SK-N-SH (cell line): ENCODE measurements around the gene MMS22L. TPM values are rescaled to one million over a fixed set of nuclear protein-coding genes. Genes with fewer than 3 reads are reported as not detected.

ENCODE experiments used
- CTCF ChIA-PET: fragments of 300-600, 350-600 bp; formaldehyde crosslinking; extraction: SDS; loops from one replicate; lab custom pipeline; 2021; lab: Yijun Ruan, JAX
- POLR2A ChIA-PET: fragments of 350-600 bp; sonication (Branson Sonifier 250); formaldehyde crosslinking; extraction: SDS; loops from one replicate; lab custom pipeline; 2020; ENCODE audit warnings: antibody characterized with exemption, inconsistent platforms; lab: Yijun Ruan, JAX
- DNase-seq: peaks from one replicate; pipeline ENCODE4 v3.0.0; 2012
- H2AFZ ChIP-seq: fragments of 200-600 bp; sonication (generic); 2 replicates; pipeline ENCODE4 v1.8.1; 2016; ENCODE audit warnings: antibody characterized with exemption, mild to moderate bottlenecking, low read depth
- H3F3A ChIP-seq: fragments of 200-600 bp; sonication (generic); replicated peaks from 2 replicates; pipeline ENCODE3; 2016; ENCODE audit warnings: antibody characterized with exemption, mild to moderate bottlenecking; ENCODE audit not compliant: insufficient read depth
- H3K27ac ChIP-seq, 2 experiments: fragments of 200-500 bp in 1 of 2; fragments of 200-600 bp in 1 of 2; sonication (Bioruptor generic) in 1 of 2; sonication (generic), shearing (Covaris generic) in 1 of 2; 2 replicates each; pipeline versions ENCODE4 v1.5.1 to v1.6.1; 2014 to 2016; ENCODE audit warnings: low read depth in 2 of 2, inconsistent platforms in 1 of 2, low read length in 1 of 2, mild to moderate bottlenecking in 1 of 2, mixed read lengths in 1 of 2
- H3K27me3 ChIP-seq: fragments of 200-600 bp; sonication (generic), shearing (Covaris generic); 2 replicates; pipeline ENCODE4 v1.6.1; 2016; ENCODE audit warnings: mixed run types; ENCODE audit not compliant: insufficient read depth
- H3K36me3 ChIP-seq, 2 experiments: fragments of 200-500 bp in 1 of 2; fragments of 200-600 bp in 1 of 2; sonication (Bioruptor generic) in 1 of 2; sonication (generic) in 1 of 2; replicated peaks in 1 of 2; 2 replicates each; pipeline versions ENCODE3 to v1.5.1; 2014 to 2016; ENCODE audit warnings: low read length in 1 of 2, mild to moderate bottlenecking in 1 of 2; ENCODE audit not compliant: insufficient read depth in 2 of 2, control insufficient read depth in 1 of 2
- H3K4me1 ChIP-seq, 2 experiments: fragments of 200-500 bp in 1 of 2; fragments of 200-600 bp in 1 of 2; sonication (Bioruptor generic) in 1 of 2; sonication (generic), shearing (Covaris generic) in 1 of 2; 2 replicates each; pipeline versions ENCODE4 v1.5.1 to v1.6.1; 2014 to 2016; ENCODE audit warnings: low read depth in 1 of 2, low read length in 1 of 2, mixed run types in 1 of 2; ENCODE audit not compliant: insufficient read depth in 2 of 2, control insufficient read depth in 1 of 2
- H3K4me2 ChIP-seq: fragments of 200-600 bp; sonication (generic), shearing (Covaris generic); 2 replicates; pipeline ENCODE4 v1.6.1; 2017; ENCODE audit warnings: mixed run types
- H3K4me3 ChIP-seq, 2 experiments: fragments of 200-500 bp in 1 of 2; fragments of 200-600 bp in 1 of 2; sonication (Bioruptor generic) in 1 of 2; sonication (generic), shearing (Covaris generic) in 1 of 2; 2 replicates each; pipeline versions ENCODE4 v1.5.1 to v1.8.1; 2014 to 2016; ENCODE audit warnings: low read depth in 2 of 2, inconsistent platforms in 1 of 2, low read length in 1 of 2, mild to moderate bottlenecking in 1 of 2, mixed read lengths in 1 of 2, moderate library complexity in 1 of 2
- H3K79me2 ChIP-seq: fragments of 200-600 bp; sonication (generic); 2 replicates; pipeline ENCODE4 v1.8.1; 2017; ENCODE audit warnings: mild to moderate bottlenecking; ENCODE audit not compliant: insufficient read depth
- H3K9ac ChIP-seq: fragments of 200-600 bp; sonication (generic); 2 replicates; pipeline ENCODE4 v1.6.1; 2017; ENCODE audit warnings: mixed run types
- H3K9me2 ChIP-seq: fragments of 200-600 bp; sonication (generic); 2 replicates; pipeline ENCODE4 v1.6.1; 2017; ENCODE audit warnings: mixed run types
- H3K9me3 ChIP-seq: fragments of 200-600 bp; sonication (generic); 2 replicates; pipeline ENCODE4 v1.6.1; 2017; ENCODE audit warnings: mixed run types, mild to moderate bottlenecking, moderate library complexity
- H4K20me1 ChIP-seq: fragments of 200-600 bp; sonication (generic); 2 replicates; pipeline ENCODE4 v1.6.1; 2017; ENCODE audit warnings: mild to moderate bottlenecking, mixed run types; ENCODE audit not compliant: insufficient read depth
- CHD2 ChIP-seq: fragments of 150-350 bp; IDR thresholded peaks from 2 replicates; pipeline ENCODE4 v1.6.1; 2018; ENCODE audit warnings: low read length; ENCODE audit not compliant: partially characterized antibody
- ELF1 ChIP-seq: IDR thresholded peaks from 2 replicates; pipeline ENCODE4 v1.4.0; 2012
- EP300 ChIP-seq, 2 experiments: IDR thresholded peaks; 2 replicates each; pipeline versions ENCODE4 v1.4.0 to v1.6.1; 2012; ENCODE audit warnings: borderline replicate concordance in 1 of 2, low read depth in 1 of 2, low read length in 1 of 2
- EZH2phosphoT487 ChIP-seq: fragments of 200-600 bp; sonication (generic); IDR thresholded peaks from 2 replicates; pipeline ENCODE4 v1.6.1; 2017; ENCODE audit warnings: low read depth, mixed run types, mild to moderate bottlenecking, antibody characterized with exemption, moderate library complexity, borderline replicate concordance
- GABPA ChIP-seq: IDR thresholded peaks from 2 replicates; pipeline ENCODE4 v1.4.0; 2012; ENCODE audit warnings: low read depth, mild to moderate bottlenecking
- IRF3 ChIP-seq: fragments of 150-350 bp; IDR thresholded peaks from 2 replicates; pipeline ENCODE4 v1.6.1; 2016; ENCODE audit warnings: mild to moderate bottlenecking, low read depth, low read length
- JUND ChIP-seq: IDR thresholded peaks from 2 replicates; pipeline ENCODE4 v1.4.0; 2012
- MXI1 ChIP-seq: IDR thresholded peaks from 2 replicates; pipeline ENCODE4 v1.6.1; 2012; ENCODE audit warnings: mild to moderate bottlenecking, low read depth, low read length, improper control_type of control experiment
- NFIC ChIP-seq: IDR thresholded peaks from 2 replicates; pipeline ENCODE4 v1.4.0; 2012; ENCODE audit warnings: borderline replicate concordance
- POLR2AphosphoS5 ChIP-seq: IDR thresholded peaks from 2 replicates; pipeline ENCODE4 v1.6.1; 2012; ENCODE audit warnings: low read depth, low read length
- RAD21 ChIP-seq: IDR thresholded peaks from 2 replicates; pipeline ENCODE4 v1.6.1; 2012; ENCODE audit warnings: mild to moderate bottlenecking, low read length
- RCOR1 ChIP-seq: fragments of 150-350 bp; IDR thresholded peaks from 2 replicates; pipeline ENCODE4 v1.6.1; 2017; ENCODE audit warnings: antibody characterized with exemption, low read length
- RXRA ChIP-seq: IDR thresholded peaks from 2 replicates; pipeline ENCODE4 v1.4.0; 2012; ENCODE audit warnings: low read depth, mild to moderate bottlenecking, borderline replicate concordance
- SMC3 ChIP-seq: IDR thresholded peaks from 2 replicates; pipeline ENCODE4 v1.6.1; 2012; ENCODE audit warnings: low read depth, low read length, improper control_type of control experiment
- TCF12 ChIP-seq: IDR thresholded peaks from 2 replicates; pipeline ENCODE4 v1.4.0; 2012
- YY1 ChIP-seq: IDR thresholded peaks from 2 replicates; pipeline ENCODE4 v1.4.0; 2012; ENCODE audit warnings: low read depth, mild to moderate bottlenecking
- WGBS: methylation state at CpG from one replicate; pipeline ENCODE4 v1.1.6; 2017; ENCODE audit warnings: low lambda C conversion rate; 5-methylcytosine and 5-hydroxymethylcytosine counted together
- polyA plus RNA-seq, 3 experiments: library from polyadenylated mRNA; depleted of rRNA; stranded (reverse); fragments of >200 nt; gene quantifications; 2 replicates each; pipeline ENCODE4 v1.2.3, GENCODE V29; 2012
- TF ChIP-seq, protein P1 (sequence below): fragments of 200-600 bp; sonication (generic); IDR thresholded peaks from 2 replicates; pipeline ENCODE4 v1.6.1; 2017; ENCODE audit warnings: antibody characterized with exemption, mild to moderate bottlenecking, moderate library complexity
- TF ChIP-seq, protein P2 (sequence below): IDR thresholded peaks from 2 replicates; pipeline ENCODE4; 2012

The MMS22L gene
- polyA plus RNA-seq, 1 of the 3 experiments (the other 2 are of a cell fraction) = 4.3 TPM

GRCh38 chr6:97114645-97115044, 168.4 kb downstream of the MMS22L start:
- no peaks in the 10 kb centered on the region for H3K79me2 ChIP-seq
- H3K9ac ChIP-seq = no peak overlapping the region
- H3K27me3 ChIP-seq = no peaks in the 10 kb centered on the region; the same call in 1 of the 2 replicates
- DNase-seq = no peak
- H3K4me1 ChIP-seq = peaks cover 0 to 5% of the 10 kb centered on the region in 2 experiments; a peak in 1 of 4 replicates
- H3K4me3 ChIP-seq = no peak overlapping the region
- no peak overlapping the region for H3K4me2 ChIP-seq
- no peak for TF ChIP-seq JUND
- TF ChIP-seq GABPA = no peak
- TF ChIP-seq IRF3 = no peak
- TF ChIP-seq NFIC = no peak
- TF ChIP-seq, protein P1, sequence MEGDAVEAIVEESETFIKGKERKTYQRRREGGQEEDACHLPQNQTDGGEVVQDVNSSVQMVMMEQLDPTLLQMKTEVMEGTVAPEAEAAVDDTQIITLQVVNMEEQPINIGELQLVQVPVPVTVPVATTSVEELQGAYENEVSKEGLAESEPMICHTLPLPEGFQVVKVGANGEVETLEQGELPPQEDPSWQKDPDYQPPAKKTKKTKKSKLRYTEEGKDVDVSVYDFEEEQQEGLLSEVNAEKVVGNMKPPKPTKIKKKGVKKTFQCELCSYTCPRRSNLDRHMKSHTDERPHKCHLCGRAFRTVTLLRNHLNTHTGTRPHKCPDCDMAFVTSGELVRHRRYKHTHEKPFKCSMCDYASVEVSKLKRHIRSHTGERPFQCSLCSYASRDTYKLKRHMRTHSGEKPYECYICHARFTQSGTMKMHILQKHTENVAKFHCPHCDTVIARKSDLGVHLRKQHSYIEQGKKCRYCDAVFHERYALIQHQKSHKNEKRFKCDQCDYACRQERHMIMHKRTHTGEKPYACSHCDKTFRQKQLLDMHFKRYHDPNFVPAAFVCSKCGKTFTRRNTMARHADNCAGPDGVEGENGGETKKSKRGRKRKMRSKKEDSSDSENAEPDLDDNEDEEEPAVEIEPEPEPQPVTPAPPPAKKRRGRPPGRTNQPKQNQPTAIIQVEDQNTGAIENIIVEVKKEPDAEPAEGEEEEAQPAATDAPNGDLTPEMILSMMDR = no peak
- TF ChIP-seq RXRA = no peak
- TF ChIP-seq POLR2AphosphoS5 = no peak
- no peak for TF ChIP-seq RCOR1
- TF ChIP-seq, protein P2, sequence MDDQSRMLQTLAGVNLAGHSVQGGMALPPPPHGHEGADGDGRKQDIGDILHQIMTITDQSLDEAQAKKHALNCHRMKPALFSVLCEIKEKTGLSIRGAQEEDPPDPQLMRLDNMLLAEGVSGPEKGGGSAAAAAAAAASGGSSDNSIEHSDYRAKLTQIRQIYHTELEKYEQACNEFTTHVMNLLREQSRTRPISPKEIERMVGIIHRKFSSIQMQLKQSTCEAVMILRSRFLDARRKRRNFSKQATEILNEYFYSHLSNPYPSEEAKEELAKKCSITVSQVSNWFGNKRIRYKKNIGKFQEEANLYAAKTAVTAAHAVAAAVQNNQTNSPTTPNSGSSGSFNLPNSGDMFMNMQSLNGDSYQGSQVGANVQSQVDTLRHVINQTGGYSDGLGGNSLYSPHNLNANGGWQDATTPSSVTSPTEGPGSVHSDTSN = no peak
- no peak for TF ChIP-seq SMC3
- no peak for TF ChIP-seq MXI1
- TF ChIP-seq ELF1 = no peak
- no peak for TF ChIP-seq RAD21
- no peak for TF ChIP-seq EZH2phosphoT487
- H3K9me2 ChIP-seq = no peaks in the 10 kb centered on the region
- ChIA-PET CTCF (interaction anchor here (2.0 kb wide), 1 partner anchor 47 kb away, joined by 5 read pairs; no protein-coding TSS in a partner anchor), POLR2A (no interaction called here)
- H3K36me3 ChIP-seq = no peaks in the 10 kb centered on the region
- no peaks in the 10 kb centered on the region for H3F3A ChIP-seq
- no peak overlapping the region for H3K27ac ChIP-seq
- H3K9me3 ChIP-seq = no peaks in the 10 kb centered on the region
- H2AFZ ChIP-seq = no peak overlapping the region
- no peaks in the 10 kb centered on the region for H4K20me1 ChIP-seq

GRCh38 chr6:97113170-97113569, 169.8 kb downstream of the MMS22L start:
- no peak for TF ChIP-seq EP300 (IDR thresholded peaks at IDR 0.05; ENCODE audit: borderline replicate concordance in 1 of 2, low read depth in 1 of 2, low read length in 1 of 2)
- no peak for TF ChIP-seq TCF12
- no peak for TF ChIP-seq GABPA
- no peak for TF ChIP-seq CHD2
- TF ChIP-seq YY1 = no peak
- TF ChIP-seq, all 33 proteins: peak for 0
- Histone ChIP-seq H4K20me1 (no peaks in the 10 kb centered on the region), H3K27ac (no peak overlapping the region), H3K4me3 (no peak overlapping the region), H3K36me3 (no peaks in the 10 kb centered on the region), H3K9me3 (no peaks in the 10 kb centered on the region), H3K79me2 (no peaks in the 10 kb centered on the region), H3K4me2 (no peak overlapping the region), H3K27me3 (no peaks in the 10 kb centered on the region; the same call in 1 of the 2 replicates), H3K9ac (no peak overlapping the region), H2AFZ (no peak overlapping the region), H3F3A (no peaks in the 10 kb centered on the region), H3K4me1 (peaks cover 0 to 5% of the 10 kb centered on the region in 2 experiments; a peak in 1 of 4 replicates), H3K9me2 (no peaks in the 10 kb centered on the region)
- POLR2A ChIA-PET = no interaction called here
- CTCF ChIA-PET = no interaction called here
- WGBS = 60% methylated on average over 1 of the region's 1 CpG
- no peak for DNase-seq
